GM12874 (cell line): ENCODE measurements around the gene CBLC.

ENCODE experiments used
- TF ChIP-seq, protein P1 (sequence below): IDR thresholded peaks from 2 replicates; pipeline ENCODE4 v1.5.1; 2011; ENCODE audit warnings: low read depth, mild to moderate bottlenecking, control low read depth, low read length, moderate library complexity; ENCODE audit not compliant: insufficient read depth

CBLC gene

GRCh38 chr19:44785993-44786392 is 8.3 kb downstream of the CBLC start:
- TF ChIP-seq, protein P1, sequence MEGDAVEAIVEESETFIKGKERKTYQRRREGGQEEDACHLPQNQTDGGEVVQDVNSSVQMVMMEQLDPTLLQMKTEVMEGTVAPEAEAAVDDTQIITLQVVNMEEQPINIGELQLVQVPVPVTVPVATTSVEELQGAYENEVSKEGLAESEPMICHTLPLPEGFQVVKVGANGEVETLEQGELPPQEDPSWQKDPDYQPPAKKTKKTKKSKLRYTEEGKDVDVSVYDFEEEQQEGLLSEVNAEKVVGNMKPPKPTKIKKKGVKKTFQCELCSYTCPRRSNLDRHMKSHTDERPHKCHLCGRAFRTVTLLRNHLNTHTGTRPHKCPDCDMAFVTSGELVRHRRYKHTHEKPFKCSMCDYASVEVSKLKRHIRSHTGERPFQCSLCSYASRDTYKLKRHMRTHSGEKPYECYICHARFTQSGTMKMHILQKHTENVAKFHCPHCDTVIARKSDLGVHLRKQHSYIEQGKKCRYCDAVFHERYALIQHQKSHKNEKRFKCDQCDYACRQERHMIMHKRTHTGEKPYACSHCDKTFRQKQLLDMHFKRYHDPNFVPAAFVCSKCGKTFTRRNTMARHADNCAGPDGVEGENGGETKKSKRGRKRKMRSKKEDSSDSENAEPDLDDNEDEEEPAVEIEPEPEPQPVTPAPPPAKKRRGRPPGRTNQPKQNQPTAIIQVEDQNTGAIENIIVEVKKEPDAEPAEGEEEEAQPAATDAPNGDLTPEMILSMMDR: no peak

GRCh38 chr19:44788971-44789370 is 11.3 kb downstream of the CBLC start:
- TF ChIP-seq, protein P1: no peak

GRCh38 chr19:44789943-44790483 is 12.3 kb downstream of the CBLC start:
- TF ChIP-seq, protein P1: no peak

DNA sequence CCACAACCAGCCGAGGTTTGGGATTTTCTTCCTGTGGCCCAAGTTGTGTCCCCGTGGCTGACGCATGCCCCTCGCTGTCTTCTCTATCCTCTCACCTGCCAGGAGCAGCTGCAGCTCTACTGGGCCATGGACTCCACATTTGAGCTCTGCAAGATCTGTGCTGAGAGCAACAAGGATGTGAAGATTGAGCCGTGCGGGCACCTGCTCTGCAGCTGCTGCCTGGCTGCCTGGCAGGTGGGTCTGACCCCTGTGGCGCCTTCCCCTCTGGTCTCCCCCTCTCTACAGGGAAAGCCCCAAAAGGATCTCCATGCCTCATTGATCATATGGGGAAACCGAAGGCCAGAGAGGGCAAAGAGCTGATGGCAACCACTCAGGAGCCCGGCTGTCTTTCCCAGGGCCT is 14.6 kb downstream of the CBLC start:
- TF ChIP-seq, protein P1: no peak

- TF ChIP-seq, protein P1: no peak
These were observed 16.9 kb downstream of the CBLC start for GRCh38 chr19:44794610-44795009.

DNA sequence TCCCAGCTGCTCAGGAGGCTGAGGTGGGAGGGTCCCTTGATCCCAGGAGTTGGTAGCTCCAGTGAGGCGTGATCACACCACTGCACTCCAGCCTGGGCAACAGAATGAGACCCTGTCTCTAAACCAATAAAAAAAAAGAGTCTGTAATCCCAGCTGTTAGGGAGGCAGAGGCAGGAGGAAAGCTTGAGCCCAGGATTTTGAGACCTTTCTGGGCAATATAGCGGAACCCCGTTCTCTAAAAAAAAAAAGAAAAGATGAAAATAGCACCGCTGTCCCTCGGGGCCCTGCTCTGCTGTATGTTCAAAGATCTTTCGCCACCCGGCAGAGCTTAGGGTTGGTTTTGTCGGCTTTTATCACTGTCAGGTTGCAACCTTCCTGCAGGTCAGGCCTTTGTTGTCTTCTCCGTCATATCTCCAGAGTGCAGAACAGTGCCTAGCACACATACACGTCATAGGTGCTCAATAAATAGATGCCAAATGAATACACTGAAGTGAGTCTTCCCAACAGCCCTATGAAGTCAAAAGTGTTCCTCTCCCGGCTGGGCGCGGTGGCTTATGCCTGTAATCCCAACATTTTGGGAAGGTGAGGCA is 17.8 kb downstream of the CBLC start:
- TF ChIP-seq, protein P1: no peak

- TF ChIP-seq, protein P1: no peak
These were observed 19.0 kb downstream of the CBLC start for GRCh38 chr19:44796701-44797115.
